T-helper 2 cell treated with Interferon-gamma antibody and Interleukin-4, amounts not matched to agents 5 μg/mL and 100 μg/mL, for 36 hours (primary cell): ENCODE data around the gene NFIC.

ENCODE experiments used
- DNase-seq: peaks from one replicate; pipeline ENCODE4 v3.0.0; 2021; ENCODE audit warnings: low spot score
- H3K27ac Mint-ChIP-seq: one replicate; pipeline ENCODE4 v1.8.0; 2021; ENCODE audit warnings: mild to moderate bottlenecking, mixed read lengths
- H3K27me3 Mint-ChIP-seq: one replicate; pipeline ENCODE4 v1.8.0; 2021; ENCODE audit warnings: low read depth, mixed read lengths
- H3K36me3 Mint-ChIP-seq: one replicate; pipeline ENCODE4 v1.8.0; 2021; ENCODE audit warnings: low read depth, mixed read lengths
- H3K4me1 Mint-ChIP-seq: one replicate; pipeline ENCODE4 v1.8.0; 2021; ENCODE audit warnings: low read depth, mixed read lengths
- H3K4me3 Mint-ChIP-seq: one replicate; pipeline ENCODE4 v1.8.0; 2022; ENCODE audit warnings: mild to moderate bottlenecking, moderate library complexity, mixed read lengths
- H3K9me3 Mint-ChIP-seq: one replicate; pipeline ENCODE4 v1.8.0; 2021; ENCODE audit warnings: mixed read lengths

Gene NFIC

GRCh38 chr19:3478409-3479176 is 112.2 kb downstream of the NFIC start:
- DNase-seq: no peak
- Mint-ChIP-seq H3K4me1 (peaks cover 17% of the 10 kb centered on the region), H3K9me3 (no peaks in the 10 kb centered on the region), H3K36me3 (no peaks in the 10 kb centered on the region), H3K27ac (peak overlapping the region; percentile 79), H3K27me3 (peaks cover 2% of the 10 kb centered on the region), H3K4me3 (peak overlapping the region; percentile 78)

DNA sequence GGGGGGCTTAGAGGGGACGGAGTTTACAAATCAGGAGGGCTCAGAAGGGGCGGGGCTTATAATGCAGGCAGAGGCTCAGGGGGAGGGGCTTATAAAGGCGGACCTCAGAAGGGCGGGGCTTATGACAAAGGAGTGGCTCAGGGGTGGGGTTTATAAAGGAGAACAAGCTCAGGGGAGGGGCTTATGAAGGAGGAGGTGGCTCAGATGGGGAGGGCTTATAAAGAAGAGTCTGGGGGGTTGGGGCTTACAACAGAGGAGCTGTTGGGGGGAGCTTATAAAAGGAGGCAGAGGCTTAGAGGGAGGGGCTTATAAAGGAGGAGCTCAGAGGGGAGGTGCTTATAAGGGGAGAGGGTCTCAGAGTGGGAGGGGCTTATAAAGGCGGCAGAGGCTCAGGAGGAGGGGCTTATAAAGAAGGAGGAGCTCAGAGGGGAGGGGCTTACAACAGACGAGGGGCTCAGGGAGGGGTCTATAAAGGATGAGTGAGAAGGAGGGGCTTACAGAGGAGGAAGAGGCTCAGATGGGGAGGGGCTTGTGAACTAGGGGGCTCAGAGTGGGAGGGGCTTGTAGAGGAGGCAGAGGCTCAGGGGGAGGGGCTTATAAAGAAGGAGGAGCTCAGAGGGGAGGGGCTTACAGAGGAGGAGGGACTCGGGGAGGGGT is 112.9 kb downstream of the NFIC start:
- DNase-seq: peak; percentile 20
- Mint-ChIP-seq H3K27ac (no peak overlapping the region), H3K4me3 (peak overlapping the region; percentile 78), H3K4me1 (peaks cover 17% of the 10 kb centered on the region), H3K9me3 (no peaks in the 10 kb centered on the region), H3K36me3 (no peaks in the 10 kb centered on the region), H3K27me3 (peaks cover 2% of the 10 kb centered on the region)

GRCh38 chr19:3479834-3480215 is 113.4 kb downstream of the NFIC start:
- Mint-ChIP-seq H3K36me3 (no peaks in the 10 kb centered on the region), H3K4me3 (no peak overlapping the region), H3K27me3 (peaks cover 2% of the 10 kb centered on the region), H3K9me3 (no peaks in the 10 kb centered on the region), H3K27ac (no peak overlapping the region), H3K4me1 (peaks cover 17% of the 10 kb centered on the region)
- DNase-seq: no peak

- H3K4me3 Mint-ChIP-seq: peak within 1 kb of the TSS; percentile 78
- no peak within 1 kb of the TSS for H3K27ac Mint-ChIP-seq
- no peaks in the 10 kb centered on the region for H3K36me3 Mint-ChIP-seq
- peaks cover 17% of the 10 kb centered on the region for H3K4me1 Mint-ChIP-seq
- no peak for DNase-seq
- no peaks in the 10 kb centered on the region for H3K9me3 Mint-ChIP-seq
- H3K27me3 Mint-ChIP-seq: peaks cover 2% of the 10 kb centered on the region
Observed at GRCh38 chr19:3480383-3481091, 114.2 kb downstream of the NFIC start, which contains the start of gene SMIM24. Gene SMIM24, minus strand, starts transcription at chr19:3480525. Its CDS starts 62 bp downstream, at chr19:3480463.

DNA sequence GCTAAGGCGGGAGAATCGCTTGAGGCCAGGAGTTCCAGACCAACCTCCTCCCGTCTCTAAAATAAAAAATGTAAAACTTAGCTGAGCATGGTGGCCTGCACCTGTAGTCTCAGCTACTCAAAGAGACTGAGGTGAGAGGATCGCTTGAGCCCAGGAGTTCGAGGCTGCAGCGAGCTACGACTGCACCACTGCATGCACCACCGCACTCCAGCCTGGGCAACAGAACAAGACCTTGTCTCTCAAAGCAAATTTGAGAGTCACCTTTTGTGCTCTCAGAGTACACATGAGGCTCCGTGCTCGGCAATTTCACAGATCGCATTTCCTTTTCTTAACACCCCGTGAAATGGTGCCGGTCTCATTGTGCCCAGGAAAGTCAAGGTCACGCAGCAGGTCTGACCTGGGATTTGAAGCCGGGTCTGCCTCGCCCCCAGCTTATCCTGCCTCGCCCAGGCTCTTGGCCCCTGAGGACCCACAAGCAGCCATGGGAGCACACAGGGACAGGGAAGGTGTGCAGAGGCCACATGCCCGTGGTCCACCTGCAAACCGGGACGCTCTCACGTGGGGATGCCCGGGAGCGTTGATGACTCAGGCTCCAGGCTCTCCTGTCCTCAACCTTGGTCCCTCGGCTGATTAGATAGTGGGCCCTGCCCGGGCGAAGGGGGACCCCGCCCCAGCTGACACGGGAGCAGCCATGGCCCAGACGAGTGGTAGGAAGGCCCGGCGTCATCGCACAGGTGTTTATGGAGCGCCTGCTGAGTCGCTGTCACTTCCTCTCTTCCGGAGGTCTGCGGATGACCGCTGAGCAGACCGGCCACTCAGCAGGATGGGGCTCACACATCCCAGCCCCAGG is 115.1 kb downstream of the NFIC start:
- H3K4me3 Mint-ChIP-seq: no peak overlapping the region
- peaks cover 17% of the 10 kb centered on the region for H3K4me1 Mint-ChIP-seq
- H3K27me3 Mint-ChIP-seq: peaks cover 2% of the 10 kb centered on the region
- no peak for DNase-seq
- H3K27ac Mint-ChIP-seq: no peak overlapping the region
- no peaks in the 10 kb centered on the region for H3K36me3 Mint-ChIP-seq
- no peaks in the 10 kb centered on the region for H3K9me3 Mint-ChIP-seq

DNA sequence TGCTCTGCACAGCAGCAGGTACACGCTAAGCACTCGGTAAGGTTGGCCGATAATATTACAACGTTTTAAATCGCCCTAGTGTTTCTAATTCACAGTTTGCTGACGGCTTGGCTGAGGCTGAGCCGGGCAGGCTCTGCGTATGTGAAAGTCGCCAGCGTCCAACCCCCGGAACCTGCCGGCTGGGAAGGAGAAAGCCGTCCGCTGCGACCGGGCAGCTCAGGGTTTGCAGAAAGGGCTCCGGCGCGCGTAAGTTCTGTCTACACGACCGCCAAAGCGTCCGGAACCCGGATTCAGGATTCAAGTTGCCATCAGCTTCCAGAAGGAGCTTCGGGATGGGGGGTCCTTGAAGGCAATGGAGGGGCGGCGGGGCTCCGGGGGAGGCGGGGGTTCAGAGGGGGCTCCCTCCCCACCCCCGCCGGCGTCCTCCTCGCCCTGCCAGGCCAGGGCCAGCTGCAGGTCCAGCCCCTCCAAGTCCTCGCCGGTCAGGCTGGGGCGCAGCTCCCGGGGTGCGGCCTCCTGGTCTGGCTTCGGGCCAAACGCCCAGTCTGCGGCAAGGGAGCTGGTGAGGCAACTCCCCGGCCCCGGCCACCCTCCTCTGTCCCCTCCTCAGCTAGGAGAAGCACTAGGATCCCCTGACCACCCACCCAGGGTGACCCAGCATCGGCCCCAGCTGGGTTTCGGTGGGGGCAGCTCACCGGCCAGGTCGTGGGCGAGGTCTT is 116.3 kb downstream of the NFIC start:
- no peak for DNase-seq
- Mint-ChIP-seq H3K36me3 (no peaks in the 10 kb centered on the region), H3K27me3 (peaks cover 2% of the 10 kb centered on the region), H3K27ac (no peak overlapping the region), H3K9me3 (no peaks in the 10 kb centered on the region), H3K4me1 (peaks cover 17% of the 10 kb centered on the region), H3K4me3 (no peak overlapping the region)

GRCh38 chr19:3483226-3483628 is 116.8 kb downstream of the NFIC start, which contains the start of gene SMIM44:
Gene SMIM44, minus strand, starts transcription at chr19:3483441. Its CDS starts 38 bp downstream, at chr19:3483403.
- no peak for DNase-seq
- Mint-ChIP-seq H3K36me3 (no peaks in the 10 kb centered on the region), H3K27ac (no peak within 1 kb of the TSS), H3K4me3 (no peak within 1 kb of the TSS), H3K27me3 (no peaks in the 10 kb centered on the region), H3K4me1 (peaks cover 14% of the 10 kb centered on the region), H3K9me3 (no peaks in the 10 kb centered on the region)

GRCh38 chr19:3491396-3492119 is 125.2 kb downstream of the NFIC start:
- Mint-ChIP-seq H3K36me3 (peaks cover 27% of the 10 kb centered on the region), H3K9me3 (no peaks in the 10 kb centered on the region), H3K27me3 (no peaks in the 10 kb centered on the region), H3K27ac (no peak overlapping the region), H3K4me3 (no peak overlapping the region), H3K4me1 (peaks cover 7% of the 10 kb centered on the region)
- DNase-seq: no peak

DNA sequence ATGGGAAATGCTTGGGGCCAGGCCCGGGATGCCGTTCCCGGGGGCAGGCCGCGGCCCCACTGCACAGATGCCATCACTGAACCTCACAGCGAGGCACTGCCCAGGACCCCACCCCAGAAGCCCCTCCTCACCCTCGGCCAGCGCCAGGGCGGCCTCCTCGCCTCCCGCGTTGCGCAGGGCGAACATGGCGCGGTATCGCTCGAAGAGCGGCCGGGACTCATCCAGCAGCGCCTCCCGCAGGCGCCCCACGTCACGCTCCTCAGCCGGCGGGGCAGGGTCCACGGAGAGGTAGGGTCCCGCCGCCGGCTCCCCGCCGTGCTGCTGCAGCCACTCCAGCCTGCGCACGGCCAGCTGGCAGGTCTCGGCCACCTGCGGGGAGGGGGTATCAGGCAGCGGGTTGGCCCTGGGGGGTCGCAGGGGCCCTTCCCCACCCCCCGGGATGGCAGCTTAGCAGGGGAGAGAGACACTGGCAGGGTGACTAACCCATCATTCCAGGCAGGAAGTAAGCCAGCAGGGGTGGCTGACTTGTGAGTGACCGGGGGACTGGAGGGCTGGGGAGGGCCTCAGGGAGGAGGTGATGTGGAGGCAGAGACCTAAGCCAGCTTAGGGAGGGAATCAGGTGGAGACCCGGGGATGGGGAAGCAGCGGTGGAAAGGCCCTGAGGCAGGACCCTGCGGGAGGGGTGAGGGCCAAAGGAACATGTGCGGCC is 125.9 kb downstream of the NFIC start:
- Mint-ChIP-seq H3K27ac (peak overlapping the region; percentile 15), H3K9me3 (no peaks in the 10 kb centered on the region), H3K36me3 (peaks cover 34% of the 10 kb centered on the region)

DNA sequence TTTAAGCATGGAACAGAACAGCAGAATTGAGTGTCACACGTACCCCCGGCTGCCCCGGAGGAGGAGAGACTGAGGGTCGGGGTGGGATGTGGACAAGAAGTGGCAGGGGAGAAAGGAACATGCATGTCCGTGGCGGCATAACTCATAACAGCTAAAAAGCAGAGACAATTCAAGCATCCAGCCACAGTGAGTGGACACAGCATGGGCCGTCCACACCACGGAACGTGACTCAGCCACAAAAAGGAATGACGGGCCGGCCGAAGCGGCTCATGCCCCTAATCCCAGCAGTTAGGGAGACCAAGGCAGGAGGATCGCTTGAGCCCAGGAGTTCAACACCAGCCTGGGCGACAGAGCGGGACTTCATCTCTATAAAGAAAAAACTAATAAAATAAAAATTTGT is 126.5 kb downstream of the NFIC start:
- no peaks in the 10 kb centered on the region for H3K9me3 Mint-ChIP-seq
- H3K4me1 Mint-ChIP-seq: peaks cover 7% of the 10 kb centered on the region
- peaks cover 38% of the 10 kb centered on the region for H3K36me3 Mint-ChIP-seq
- no peak overlapping the region for H3K27ac Mint-ChIP-seq
- DNase-seq: no peak
- H3K4me3 Mint-ChIP-seq: no peak overlapping the region
- H3K27me3 Mint-ChIP-seq: no peaks in the 10 kb centered on the region

More for the DNA sequence above, 125.9 kb downstream of the NFIC start:
- no peaks in the 10 kb centered on the region for H3K27me3 Mint-ChIP-seq
- no peak for DNase-seq
- H3K4me1 Mint-ChIP-seq: peaks cover 7% of the 10 kb centered on the region
- no peak overlapping the region for H3K4me3 Mint-ChIP-seq

DNA sequence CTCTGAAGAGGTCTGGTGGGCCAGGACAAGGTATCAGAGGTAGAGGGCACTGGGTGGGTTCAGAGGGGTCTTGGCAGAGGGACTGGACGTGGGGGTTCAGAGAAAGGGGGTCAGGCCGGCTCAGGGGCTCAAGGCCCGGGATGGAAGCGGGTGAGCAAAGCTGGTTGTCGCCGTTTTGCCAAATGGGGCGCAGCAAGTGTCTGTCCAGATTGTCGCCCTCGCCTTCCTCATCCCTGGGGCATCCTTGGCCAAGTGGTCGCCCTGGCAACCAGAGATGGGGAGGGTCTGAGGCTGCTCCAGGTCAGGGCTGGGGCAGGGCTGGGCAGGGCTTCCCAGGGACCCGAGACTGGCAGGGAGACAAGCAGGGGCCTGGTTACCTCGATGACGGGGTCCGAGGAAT is 127.3 kb downstream of the NFIC start:
- no peak for DNase-seq
- Mint-ChIP-seq H3K4me3 (no peak overlapping the region), H3K27me3 (no peaks in the 10 kb centered on the region), H3K4me1 (peaks cover 7% of the 10 kb centered on the region), H3K27ac (no peak overlapping the region), H3K9me3 (no peaks in the 10 kb centered on the region), H3K36me3 (peaks cover 41% of the 10 kb centered on the region)

- H3K36me3 Mint-ChIP-seq: peaks cover 40% of the 10 kb centered on the region
- H3K4me3 Mint-ChIP-seq: peak overlapping the region; percentile 55
- peaks cover 8% of the 10 kb centered on the region for H3K4me1 Mint-ChIP-seq
- H3K9me3 Mint-ChIP-seq: no peaks in the 10 kb centered on the region
- DNase-seq: peak; percentile 20
- H3K27me3 Mint-ChIP-seq: no peaks in the 10 kb centered on the region
- no peak overlapping the region for H3K27ac Mint-ChIP-seq
Observed at GRCh38 chr19:3494051-3494450, 127.7 kb downstream of the NFIC start.
